Upper lobe of left lung (tissue), 4 donors: ENCODE measurements around the gene PLEKHA1.

Source experiments
- POLR2AphosphoS5 ChIP-seq, 2 donors: sonication (generic); formaldehyde crosslinking; IDR thresholded peaks; one replicate each; pipeline ENCODE4 v1.5.1; 2017; ENCODE audit warnings: antibody characterized with exemption in 2 of 2
- TF ChIP-seq, protein P1 (sequence below), 6 experiments: fragments of 450-650 bp in 4 of 6; fragments of 200-600 bp in 2 of 6; sonication (generic) in 2 of 6; IDR thresholded peaks; one replicate each; pipeline ENCODE4 v1.5.1; 2016 to 2019; ENCODE audit warnings: antibody characterized with exemption in 6 of 6

DNA sequence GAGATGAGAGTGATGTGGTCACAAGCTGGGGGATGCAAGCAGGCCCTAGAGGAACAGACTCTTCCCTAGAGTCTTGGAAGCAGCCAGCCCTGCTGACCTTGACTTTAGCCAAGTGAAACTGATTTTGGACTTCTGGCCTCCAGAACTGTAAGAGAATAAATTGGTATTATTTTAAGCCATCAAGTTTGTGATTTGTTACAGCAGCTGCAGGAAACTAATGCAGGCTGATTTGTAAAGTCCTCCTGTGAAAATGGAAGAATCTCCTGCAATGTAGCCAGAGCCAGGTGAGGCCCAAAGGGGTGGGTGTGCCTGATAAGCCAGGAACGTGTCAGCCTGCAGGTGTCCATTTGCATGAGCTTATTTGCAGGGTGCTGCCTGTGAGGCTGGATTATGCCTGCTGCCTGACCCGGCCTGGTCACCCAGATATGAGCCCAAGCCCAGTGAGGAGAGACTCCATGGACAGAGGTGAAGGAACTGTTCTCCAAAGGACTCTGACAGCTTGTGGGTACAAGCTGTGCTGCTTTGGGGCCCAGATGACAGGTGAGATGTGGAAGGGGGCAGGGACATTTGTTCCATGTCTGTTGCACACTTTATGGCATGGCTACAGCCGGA lies 24.6 kb upstream of the PLEKHA1 start:
- TF ChIP-seq, protein P1, sequence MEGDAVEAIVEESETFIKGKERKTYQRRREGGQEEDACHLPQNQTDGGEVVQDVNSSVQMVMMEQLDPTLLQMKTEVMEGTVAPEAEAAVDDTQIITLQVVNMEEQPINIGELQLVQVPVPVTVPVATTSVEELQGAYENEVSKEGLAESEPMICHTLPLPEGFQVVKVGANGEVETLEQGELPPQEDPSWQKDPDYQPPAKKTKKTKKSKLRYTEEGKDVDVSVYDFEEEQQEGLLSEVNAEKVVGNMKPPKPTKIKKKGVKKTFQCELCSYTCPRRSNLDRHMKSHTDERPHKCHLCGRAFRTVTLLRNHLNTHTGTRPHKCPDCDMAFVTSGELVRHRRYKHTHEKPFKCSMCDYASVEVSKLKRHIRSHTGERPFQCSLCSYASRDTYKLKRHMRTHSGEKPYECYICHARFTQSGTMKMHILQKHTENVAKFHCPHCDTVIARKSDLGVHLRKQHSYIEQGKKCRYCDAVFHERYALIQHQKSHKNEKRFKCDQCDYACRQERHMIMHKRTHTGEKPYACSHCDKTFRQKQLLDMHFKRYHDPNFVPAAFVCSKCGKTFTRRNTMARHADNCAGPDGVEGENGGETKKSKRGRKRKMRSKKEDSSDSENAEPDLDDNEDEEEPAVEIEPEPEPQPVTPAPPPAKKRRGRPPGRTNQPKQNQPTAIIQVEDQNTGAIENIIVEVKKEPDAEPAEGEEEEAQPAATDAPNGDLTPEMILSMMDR (IDR thresholded peaks at IDR 0.05), result no peak
- TF ChIP-seq POLR2AphosphoS5 (IDR thresholded peaks at IDR 0.05), result no peak
